Measurements from ENCODE around the gene LRCH2. TPM values are rescaled to one million over a fixed set of nuclear protein-coding genes. Genes with fewer than 3 reads are reported as not detected.

LRCH2 gene
- total RNA-seq (2014; rRNA removed; shearing (Covaris generic); ENCODE audit: low replicate concordance) = not detected in 2 replicates

GRCh38 chrX:115233497-115234455, at the start of gene LRCH2:
Gene LRCH2, minus strand, starts transcription at chrX:115234096. Its CDS starts 55 bp downstream, at chrX:115234041.
- DNase-seq (ENCODE audit: low read depth) = no peak

GRCh38 chrX:115269051-115269683, 35.3 kb upstream of the LRCH2 start:
- no peak for DNase-seq (ENCODE audit: low read depth)
- in situ Hi-C loops (cut with HindIII; ENCODE audit: low pct_unique_long_range_greater_than_20kb, low sequenced_read_pairs) = no loop called here

More at GRCh38 chrX:115233497-115234455, at the start of gene LRCH2:
- in situ Hi-C loops (cut with HindIII; ENCODE audit: low pct_unique_long_range_greater_than_20kb, low sequenced_read_pairs) = no loop called here

GRCh38 chrX:115268421-115268820, 34.5 kb upstream of the LRCH2 start:
- DNase-seq (ENCODE audit: low read depth) = no peak

GRCh38 chrX:115266300-115266699, 32.4 kb upstream of the LRCH2 start:
- DNase-seq (ENCODE audit: low read depth) = no peak
- in situ Hi-C loops (cut with HindIII; ENCODE audit: low pct_unique_long_range_greater_than_20kb, low sequenced_read_pairs) = no loop called here

More at GRCh38 chrX:115268421-115268820, 34.5 kb upstream of the LRCH2 start:
- in situ Hi-C loops (cut with HindIII; ENCODE audit: low pct_unique_long_range_greater_than_20kb, low sequenced_read_pairs) = no loop called here

- no peak for DNase-seq (ENCODE audit: low read depth)
- in situ Hi-C loops (cut with HindIII; ENCODE audit: low pct_unique_long_range_greater_than_20kb, low sequenced_read_pairs) = no loop called here
Observed at GRCh38 chrX:115264009-115264408, 30.1 kb upstream of the LRCH2 start.

- in situ Hi-C loops (cut with HindIII; ENCODE audit: low pct_unique_long_range_greater_than_20kb, low sequenced_read_pairs) = no loop called here
- DNase-seq (ENCODE audit: low read depth) = no peak
Observed at GRCh38 chrX:115261148-115261547, 27.3 kb upstream of the LRCH2 start.

- in situ Hi-C loops (cut with HindIII; ENCODE audit: low pct_unique_long_range_greater_than_20kb, low sequenced_read_pairs) = no loop called here
- DNase-seq (ENCODE audit: low read depth) = no peak
Observed at GRCh38 chrX:115260330-115260729, 26.4 kb upstream of the LRCH2 start.

- DNase-seq (ENCODE audit: low read depth) = peak; percentile 8
- in situ Hi-C loops (cut with HindIII; ENCODE audit: low pct_unique_long_range_greater_than_20kb, low sequenced_read_pairs) = no loop called here
Observed at GRCh38 chrX:115259238-115259875, 25.5 kb upstream of the LRCH2 start.

- in situ Hi-C loops (cut with HindIII; ENCODE audit: low pct_unique_long_range_greater_than_20kb, low sequenced_read_pairs) = no loop called here
- no peak for DNase-seq (ENCODE audit: low read depth)
Observed at GRCh38 chrX:115257711-115258110, 23.8 kb upstream of the LRCH2 start.

GRCh38 chrX:115255003-115255402, 21.1 kb upstream of the LRCH2 start:
- in situ Hi-C loops (cut with HindIII; ENCODE audit: low pct_unique_long_range_greater_than_20kb, low sequenced_read_pairs) = no loop called here
- no peak for DNase-seq (ENCODE audit: low read depth)

- no peak for DNase-seq (ENCODE audit: low read depth)
- in situ Hi-C loops (cut with HindIII; ENCODE audit: low pct_unique_long_range_greater_than_20kb, low sequenced_read_pairs) = no loop called here
Observed at GRCh38 chrX:115251458-115252233, 17.8 kb upstream of the LRCH2 start.

- no peak for DNase-seq (ENCODE audit: low read depth)
- in situ Hi-C loops (cut with HindIII; ENCODE audit: low pct_unique_long_range_greater_than_20kb, low sequenced_read_pairs) = no loop called here
Observed at GRCh38 chrX:115237056-115237455, 3.2 kb upstream of the LRCH2 start.

GRCh38 chrX:115236560-115236959, 2.7 kb upstream of the LRCH2 start:
- no peak for DNase-seq (ENCODE audit: low read depth)
- in situ Hi-C loops (cut with HindIII; ENCODE audit: low pct_unique_long_range_greater_than_20kb, low sequenced_read_pairs) = no loop called here

- in situ Hi-C loops (cut with HindIII; ENCODE audit: low pct_unique_long_range_greater_than_20kb, low sequenced_read_pairs) = no loop called here
- no peak for DNase-seq (ENCODE audit: low read depth)
Observed at GRCh38 chrX:115234461-115234860, 565 bp upstream of the LRCH2 start.

- in situ Hi-C loops (cut with HindIII; ENCODE audit: low pct_unique_long_range_greater_than_20kb, low sequenced_read_pairs) = no loop called here
- DNase-seq (ENCODE audit: low read depth) = no peak
Observed at GRCh38 chrX:115232933-115233496, 881 bp downstream of the LRCH2 start.

GRCh38 chrX:115229337-115230003, 4.4 kb downstream of the LRCH2 start:
- no peak for DNase-seq (ENCODE audit: low read depth)
- in situ Hi-C loops (cut with HindIII; ENCODE audit: low pct_unique_long_range_greater_than_20kb, low sequenced_read_pairs) = no loop called here

- in situ Hi-C loops (cut with HindIII; ENCODE audit: low pct_unique_long_range_greater_than_20kb, low sequenced_read_pairs) = no loop called here
- DNase-seq (ENCODE audit: low read depth) = peak; percentile 23
Observed at GRCh38 chrX:115226929-115227328, 7.0 kb downstream of the LRCH2 start.

Data from Caki2 (cell line).